ENCODE data around the gene CCR7.
A peak's percentile ranks its signal among the peaks of the same experiment; 100 is the strongest.

The CCR7 gene

GRCh38 chr17:40562838-40563219 is 2.4 kb downstream of the CCR7 start:
- no peak for DNase-seq (ENCODE audit: low spot score)

DNA sequence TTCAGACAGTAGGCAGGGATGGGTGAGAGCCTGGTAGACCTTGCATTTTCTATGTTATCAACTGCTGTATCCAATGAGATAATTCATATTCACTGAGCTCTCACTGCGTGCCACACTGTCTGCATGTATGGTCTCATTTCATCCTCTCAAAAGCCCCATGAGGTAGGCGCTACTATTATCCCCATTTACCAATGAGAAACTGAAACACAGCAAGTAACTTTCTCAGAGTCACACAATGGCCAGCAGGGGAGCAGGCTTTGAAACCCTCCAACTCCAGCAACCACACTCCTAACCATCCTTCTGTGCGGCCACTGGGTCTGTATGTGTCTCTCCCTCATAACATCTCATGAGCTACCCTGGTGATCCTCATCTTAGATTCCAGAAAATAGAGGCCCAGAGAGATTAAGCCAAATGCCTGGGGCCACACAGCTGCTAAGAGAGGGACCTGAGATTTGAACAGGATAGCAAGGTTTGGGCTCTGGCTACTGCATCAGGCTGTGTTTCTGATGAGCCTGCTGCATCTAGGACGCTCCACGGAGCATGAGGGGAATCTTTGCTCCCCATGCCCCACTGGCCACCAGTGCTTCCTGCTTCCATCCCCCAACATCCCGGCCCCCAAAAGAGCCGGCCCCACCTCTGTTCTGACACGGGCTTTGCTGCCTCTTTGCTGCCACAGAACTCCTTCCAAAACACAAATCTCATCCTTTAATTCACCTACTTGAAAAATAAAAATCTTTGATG is 3.2 kb downstream of the CCR7 start:
- no peak for DNase-seq (ENCODE audit: low spot score)

- no peak for DNase-seq (ENCODE audit: low spot score)
These were observed 3.9 kb downstream of the CCR7 start for GRCh38 chr17:40561294-40561870.

- no peak for DNase-seq (ENCODE audit: low spot score)
These were observed 4.5 kb downstream of the CCR7 start for GRCh38 chr17:40560592-40561293.

- DNase-seq (ENCODE audit: low spot score): peak; percentile 76
These were observed 5.2 kb downstream of the CCR7 start for GRCh38 chr17:40559954-40560591.

DNA sequence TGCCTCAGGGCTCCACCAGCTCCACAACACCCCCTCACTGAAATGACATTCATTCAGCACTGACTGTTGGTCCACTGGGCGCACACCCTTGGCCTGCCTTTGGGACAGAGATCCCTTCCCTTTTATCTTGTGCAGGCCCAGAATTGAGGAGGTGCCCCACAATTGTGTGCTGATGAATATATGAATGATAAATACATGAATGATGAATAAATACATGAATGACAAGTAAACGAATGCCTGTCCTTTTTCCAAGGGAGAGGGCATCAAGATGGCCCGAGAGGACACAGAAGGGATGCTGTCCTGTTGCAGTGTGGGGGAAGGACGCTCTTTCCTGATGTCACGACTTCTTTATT is 5.7 kb downstream of the CCR7 start:
- DNase-seq (ENCODE audit: low spot score): no peak

GRCh38 chr17:40558890-40559563 is 6.2 kb downstream of the CCR7 start:
- no peak for DNase-seq (ENCODE audit: low spot score)

GRCh38 chr17:40558300-40558889 is 6.9 kb downstream of the CCR7 start:
- no peak for DNase-seq (ENCODE audit: low spot score)

DNA sequence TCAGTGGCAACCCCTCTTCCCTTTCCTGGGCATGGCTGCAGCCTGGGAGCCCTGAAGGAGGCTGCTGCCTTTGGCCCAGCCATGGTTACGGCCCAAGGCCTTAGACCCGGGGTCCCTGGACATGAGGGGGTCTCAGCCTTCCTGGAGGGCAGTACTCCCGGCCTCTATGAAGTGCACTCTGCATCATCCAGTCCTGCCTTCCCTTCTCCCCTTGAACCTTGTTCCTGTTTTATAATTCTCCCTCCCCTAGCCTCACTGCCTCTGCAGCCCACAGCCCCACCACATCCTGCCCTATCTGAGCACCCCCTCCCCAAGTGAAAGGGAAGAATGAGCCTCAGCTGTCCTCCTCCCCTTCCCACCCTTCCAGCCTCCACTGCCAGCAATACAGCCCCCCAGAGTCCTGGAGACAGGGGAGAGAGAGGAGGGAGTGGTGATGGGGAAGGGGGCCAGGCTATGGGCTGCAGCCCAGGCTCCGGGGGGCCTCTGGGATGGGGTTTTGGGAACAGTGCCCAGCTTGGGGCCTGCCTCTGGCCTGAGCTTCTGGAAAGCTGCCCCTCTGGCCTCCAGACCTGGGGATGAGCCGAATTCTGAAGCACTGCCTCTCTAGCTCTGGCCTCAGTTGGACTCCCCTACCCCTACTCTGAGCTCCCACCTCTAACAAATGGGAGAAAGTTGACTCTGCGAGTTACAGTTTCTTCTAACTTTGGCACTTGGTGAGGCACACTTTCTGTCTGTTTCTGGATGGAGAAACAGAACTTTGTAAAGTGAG is 7.6 kb downstream of the CCR7 start:
- DNase-seq (ENCODE audit: low spot score): no peak

DNA sequence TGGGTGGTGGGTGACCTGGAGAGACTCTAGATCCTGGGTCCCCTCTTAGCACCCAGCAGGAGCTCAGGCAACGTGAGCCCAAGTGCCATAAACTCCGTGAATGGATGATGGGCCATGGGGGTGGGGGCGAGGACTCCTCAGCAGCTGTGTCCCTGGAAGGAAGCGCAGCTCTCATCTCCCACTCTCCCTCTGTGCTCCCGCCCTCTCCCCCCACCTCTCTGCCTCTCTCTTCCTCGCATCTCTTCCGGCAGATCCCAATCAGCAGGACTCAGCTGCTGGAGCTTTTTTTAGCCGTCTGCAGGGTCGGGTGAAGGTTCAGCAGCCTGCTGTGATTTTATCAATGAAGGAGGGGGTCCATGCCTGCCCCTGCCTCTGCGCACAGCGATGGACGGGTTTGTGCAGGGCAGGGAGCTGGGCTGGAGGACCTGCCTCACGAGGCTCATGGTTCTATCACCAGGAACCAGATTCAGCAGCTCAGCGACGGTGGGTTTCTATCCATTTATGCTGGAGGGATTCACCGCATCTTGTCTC is 8.3 kb downstream of the CCR7 start:
- no peak for DNase-seq (ENCODE audit: low spot score)

DNA sequence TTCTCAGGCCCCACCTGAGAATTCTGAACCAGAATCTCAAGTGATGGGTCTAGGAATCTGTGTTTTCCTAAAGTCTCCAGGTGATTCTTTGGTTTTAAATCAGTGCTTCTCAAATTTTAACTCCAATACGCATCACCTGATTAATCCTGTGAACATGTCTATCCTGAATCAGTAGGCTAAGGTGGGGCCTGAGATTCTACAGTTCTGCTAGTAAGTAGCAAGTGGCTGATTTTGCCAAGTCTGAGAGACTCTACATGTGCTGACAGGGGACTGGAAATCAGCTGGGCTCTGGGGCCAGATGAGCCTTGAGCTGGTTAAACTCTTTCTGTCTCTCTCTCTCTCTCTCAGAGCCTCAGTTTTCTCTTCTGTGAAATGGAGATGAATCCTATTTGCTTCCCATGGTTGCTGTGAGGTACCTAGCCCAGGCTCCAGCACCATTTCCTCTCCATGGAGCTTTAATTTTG is 9.0 kb downstream of the CCR7 start:
- DNase-seq (ENCODE audit: low spot score): no peak

GRCh38 chr17:40555296-40556190 is 9.7 kb downstream of the CCR7 start:
- DNase-seq (ENCODE audit: low spot score): no peak

DNA sequence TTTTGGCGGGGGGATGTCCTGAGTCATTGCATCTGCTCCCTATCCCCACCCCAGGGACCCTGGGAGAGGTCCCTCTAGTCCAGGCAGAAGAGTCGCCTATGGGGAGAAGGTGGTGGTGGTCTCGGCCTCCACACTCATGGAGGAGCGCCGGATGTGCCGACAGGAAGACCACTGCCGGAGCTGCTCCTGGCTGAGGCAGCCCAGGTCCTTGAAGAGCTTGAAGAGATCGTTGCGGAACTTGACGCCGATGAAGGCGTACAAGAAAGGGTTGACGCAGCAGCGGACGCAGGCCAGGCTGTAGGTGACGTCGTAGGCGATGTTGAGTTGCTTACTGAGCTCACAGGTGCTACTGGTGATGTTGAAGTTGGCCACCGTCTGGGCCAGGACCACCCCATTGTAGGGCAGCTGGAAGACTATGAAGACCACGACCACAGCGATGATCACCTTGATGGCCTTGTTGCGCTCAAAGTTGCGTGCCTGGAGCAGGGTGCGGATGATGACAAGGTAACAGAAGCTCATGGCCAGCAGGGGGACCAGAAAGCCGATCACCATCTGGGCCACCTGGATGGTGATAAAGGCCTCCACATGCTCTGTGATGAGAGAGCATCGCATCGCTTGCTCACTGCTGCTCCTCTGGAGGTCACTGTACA is 10.5 kb downstream of the CCR7 start:
- no peak for DNase-seq (ENCODE audit: low spot score)

- no peak for DNase-seq (ENCODE audit: low spot score)
These were observed 11.4 kb downstream of the CCR7 start for GRCh38 chr17:40553694-40554534.

- DNase-seq (ENCODE audit: low spot score): no peak
These were observed 12.2 kb downstream of the CCR7 start for GRCh38 chr17:40552806-40553693.

DNA sequence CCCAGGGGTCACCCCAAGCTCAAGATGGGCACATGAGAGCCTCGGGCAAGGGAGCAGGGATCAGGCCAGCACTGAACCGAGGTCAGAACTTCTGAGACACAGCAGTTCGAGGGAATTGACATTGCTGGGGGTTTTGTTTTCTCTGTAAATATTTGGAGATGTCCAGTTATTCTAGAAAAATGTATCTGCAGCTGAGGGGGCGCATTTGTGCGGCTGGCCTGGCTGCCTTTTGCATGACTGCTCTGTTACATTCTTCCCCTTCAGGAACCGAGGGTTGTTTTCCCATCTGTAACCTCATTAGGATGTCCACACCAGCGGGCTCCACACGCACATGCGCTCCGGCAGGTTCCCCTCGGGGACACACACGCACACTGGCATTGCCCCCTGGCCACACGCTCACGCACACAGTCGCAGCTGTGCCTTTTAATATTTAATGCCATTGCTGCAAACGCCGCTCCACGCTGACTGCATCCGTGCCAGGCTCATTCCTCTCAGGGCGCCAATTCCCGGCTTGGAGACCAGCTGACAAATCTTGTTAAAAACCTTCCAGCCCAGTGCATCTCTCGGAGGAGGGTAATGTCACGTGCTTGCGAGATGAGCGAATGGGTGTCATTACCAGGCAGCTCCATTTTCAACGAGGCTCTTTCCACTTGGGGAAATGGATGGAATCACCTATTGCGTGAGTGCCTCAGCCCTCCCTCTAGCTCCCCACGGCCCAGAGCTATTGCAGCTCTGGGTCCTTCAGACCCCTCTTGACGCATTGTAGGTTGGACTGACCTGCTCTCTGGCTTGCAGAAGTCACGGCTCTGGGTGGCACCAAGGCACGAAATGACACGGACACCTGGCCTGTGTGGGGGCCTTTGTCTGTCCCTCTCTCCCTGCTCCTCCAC is 13.1 kb downstream of the CCR7 start:
- no peak for DNase-seq (ENCODE audit: low spot score)

All from RKO (cell line).